SK-N-SH (cell line): ENCODE measurements around the gene NUP43. TPM values are rescaled to one million over a fixed set of nuclear protein-coding genes. Genes with fewer than 3 reads are reported as not detected.
"Not testable (repeated sequence)": the region's sequence is repeated elsewhere in the genome, so short reads cannot be mapped to it uniquely, and the experiment has no call there.

Source experiments
- CTCF ChIA-PET: fragments of 300-600, 350-600 bp; formaldehyde crosslinking; extraction: SDS; loops from one replicate; lab custom pipeline; 2021; lab: Yijun Ruan, JAX
- POLR2A ChIA-PET: fragments of 350-600 bp; sonication (Branson Sonifier 250); formaldehyde crosslinking; extraction: SDS; loops from one replicate; lab custom pipeline; 2020; ENCODE audit warnings: antibody characterized with exemption, inconsistent platforms; lab: Yijun Ruan, JAX
- DNase-seq: peaks from one replicate; pipeline ENCODE4 v3.0.0; 2012
- H2AFZ ChIP-seq: fragments of 200-600 bp; sonication (generic); 2 replicates; pipeline ENCODE4 v1.8.1; 2016; ENCODE audit warnings: antibody characterized with exemption, mild to moderate bottlenecking, low read depth
- H3F3A ChIP-seq: fragments of 200-600 bp; sonication (generic); replicated peaks from 2 replicates; pipeline ENCODE3; 2016; ENCODE audit warnings: antibody characterized with exemption, mild to moderate bottlenecking; ENCODE audit not compliant: insufficient read depth
- H3K27ac ChIP-seq, 2 experiments: fragments of 200-500 bp in 1 of 2; fragments of 200-600 bp in 1 of 2; sonication (Bioruptor generic) in 1 of 2; sonication (generic), shearing (Covaris generic) in 1 of 2; 2 replicates each; pipeline versions ENCODE4 v1.5.1 to v1.6.1; 2014 to 2016; ENCODE audit warnings: low read depth in 2 of 2, inconsistent platforms in 1 of 2, low read length in 1 of 2, mild to moderate bottlenecking in 1 of 2, mixed read lengths in 1 of 2
- H3K27me3 ChIP-seq: fragments of 200-600 bp; sonication (generic), shearing (Covaris generic); 2 replicates; pipeline ENCODE4 v1.6.1; 2016; ENCODE audit warnings: mixed run types; ENCODE audit not compliant: insufficient read depth
- H3K36me3 ChIP-seq, 2 experiments: fragments of 200-500 bp in 1 of 2; fragments of 200-600 bp in 1 of 2; sonication (Bioruptor generic) in 1 of 2; sonication (generic) in 1 of 2; replicated peaks in 1 of 2; 2 replicates each; pipeline versions ENCODE3 to v1.5.1; 2014 to 2016; ENCODE audit warnings: low read length in 1 of 2, mild to moderate bottlenecking in 1 of 2; ENCODE audit not compliant: insufficient read depth in 2 of 2, control insufficient read depth in 1 of 2
- H3K4me1 ChIP-seq, 2 experiments: fragments of 200-500 bp in 1 of 2; fragments of 200-600 bp in 1 of 2; sonication (Bioruptor generic) in 1 of 2; sonication (generic), shearing (Covaris generic) in 1 of 2; 2 replicates each; pipeline versions ENCODE4 v1.5.1 to v1.6.1; 2014 to 2016; ENCODE audit warnings: low read depth in 1 of 2, low read length in 1 of 2, mixed run types in 1 of 2; ENCODE audit not compliant: insufficient read depth in 2 of 2, control insufficient read depth in 1 of 2
- H3K4me2 ChIP-seq: fragments of 200-600 bp; sonication (generic), shearing (Covaris generic); 2 replicates; pipeline ENCODE4 v1.6.1; 2017; ENCODE audit warnings: mixed run types
- H3K4me3 ChIP-seq, 2 experiments: fragments of 200-500 bp in 1 of 2; fragments of 200-600 bp in 1 of 2; sonication (Bioruptor generic) in 1 of 2; sonication (generic), shearing (Covaris generic) in 1 of 2; 2 replicates each; pipeline versions ENCODE4 v1.5.1 to v1.8.1; 2014 to 2016; ENCODE audit warnings: low read depth in 2 of 2, inconsistent platforms in 1 of 2, low read length in 1 of 2, mild to moderate bottlenecking in 1 of 2, mixed read lengths in 1 of 2, moderate library complexity in 1 of 2
- H3K79me2 ChIP-seq: fragments of 200-600 bp; sonication (generic); 2 replicates; pipeline ENCODE4 v1.8.1; 2017; ENCODE audit warnings: mild to moderate bottlenecking; ENCODE audit not compliant: insufficient read depth
- H3K9ac ChIP-seq: fragments of 200-600 bp; sonication (generic); 2 replicates; pipeline ENCODE4 v1.6.1; 2017; ENCODE audit warnings: mixed run types
- H3K9me2 ChIP-seq: fragments of 200-600 bp; sonication (generic); 2 replicates; pipeline ENCODE4 v1.6.1; 2017; ENCODE audit warnings: mixed run types
- H3K9me3 ChIP-seq: fragments of 200-600 bp; sonication (generic); 2 replicates; pipeline ENCODE4 v1.6.1; 2017; ENCODE audit warnings: mixed run types, mild to moderate bottlenecking, moderate library complexity
- H4K20me1 ChIP-seq: fragments of 200-600 bp; sonication (generic); 2 replicates; pipeline ENCODE4 v1.6.1; 2017; ENCODE audit warnings: mild to moderate bottlenecking, mixed run types; ENCODE audit not compliant: insufficient read depth
- CHD2 ChIP-seq: fragments of 150-350 bp; IDR thresholded peaks from 2 replicates; pipeline ENCODE4 v1.6.1; 2018; ENCODE audit warnings: low read length; ENCODE audit not compliant: partially characterized antibody
- ELF1 ChIP-seq: IDR thresholded peaks from 2 replicates; pipeline ENCODE4 v1.4.0; 2012
- EP300 ChIP-seq, 2 experiments: IDR thresholded peaks; 2 replicates each; pipeline versions ENCODE4 v1.4.0 to v1.6.1; 2012; ENCODE audit warnings: borderline replicate concordance in 1 of 2, low read depth in 1 of 2, low read length in 1 of 2
- EZH2phosphoT487 ChIP-seq: fragments of 200-600 bp; sonication (generic); IDR thresholded peaks from 2 replicates; pipeline ENCODE4 v1.6.1; 2017; ENCODE audit warnings: low read depth, mixed run types, mild to moderate bottlenecking, antibody characterized with exemption, moderate library complexity, borderline replicate concordance
- FOSL2 ChIP-seq: IDR thresholded peaks from 2 replicates; pipeline ENCODE4 v1.4.0; 2012; ENCODE audit warnings: low read depth, mild to moderate bottlenecking, moderate library complexity, borderline replicate concordance
- FOXM1 ChIP-seq: IDR thresholded peaks from 2 replicates; pipeline ENCODE4 v1.4.0; 2012; ENCODE audit warnings: low read depth, mild to moderate bottlenecking
- GABPA ChIP-seq: IDR thresholded peaks from 2 replicates; pipeline ENCODE4 v1.4.0; 2012; ENCODE audit warnings: low read depth, mild to moderate bottlenecking
- GATA2 ChIP-seq: sonication (generic); formaldehyde crosslinking; IDR thresholded peaks from 2 replicates; pipeline ENCODE4 v1.5.0; 2020; ENCODE audit warnings: mild to moderate bottlenecking, missing genetic modification reagents
- JUND ChIP-seq: IDR thresholded peaks from 2 replicates; pipeline ENCODE4 v1.4.0; 2012
- MXI1 ChIP-seq: IDR thresholded peaks from 2 replicates; pipeline ENCODE4 v1.6.1; 2012; ENCODE audit warnings: mild to moderate bottlenecking, low read depth, low read length, improper control_type of control experiment
- RAD21 ChIP-seq: IDR thresholded peaks from 2 replicates; pipeline ENCODE4 v1.6.1; 2012; ENCODE audit warnings: mild to moderate bottlenecking, low read length
- RFX5 ChIP-seq: IDR thresholded peaks from 2 replicates; pipeline ENCODE4 v1.6.1; 2012; ENCODE audit warnings: mild to moderate bottlenecking, improper control_type of control experiment, low read length
- SIN3A ChIP-seq: IDR thresholded peaks from 2 replicates; pipeline ENCODE4 v1.6.1; 2012; ENCODE audit warnings: low read depth, mild to moderate bottlenecking, low read length, moderate library complexity, borderline replicate concordance
- TAF1 ChIP-seq: IDR thresholded peaks from 2 replicates; pipeline ENCODE4 v1.6.1; 2012; ENCODE audit warnings: low read depth, mild to moderate bottlenecking, low read length, moderate library complexity, borderline replicate concordance
- TCF12 ChIP-seq: IDR thresholded peaks from 2 replicates; pipeline ENCODE4 v1.4.0; 2012
- WGBS: methylation state at CpG from one replicate; pipeline ENCODE4 v1.1.6; 2017; ENCODE audit warnings: low lambda C conversion rate; 5-methylcytosine and 5-hydroxymethylcytosine counted together
- polyA plus RNA-seq, 3 experiments: library from polyadenylated mRNA; depleted of rRNA; stranded (reverse); fragments of >200 nt; gene quantifications; 2 replicates each; pipeline ENCODE4 v1.2.3, GENCODE V29; 2012
- TF ChIP-seq, protein P1 (sequence below): IDR thresholded peaks from 2 replicates; pipeline ENCODE4 v1.6.1; 2012; ENCODE audit warnings: mild to moderate bottlenecking, low read depth, low read length, moderate library complexity
- TF ChIP-seq, protein P2 (sequence below): IDR thresholded peaks from 2 replicates; pipeline ENCODE4 v1.4.0; 2012; ENCODE audit warnings: low read depth
- TF ChIP-seq, protein P3 (sequence below): fragments of 150-350 bp; IDR thresholded peaks from 2 replicates; pipeline ENCODE4 v1.6.1; 2016; ENCODE audit warnings: mild to moderate bottlenecking, low read depth, low read length

NUP43 gene
- polyA plus RNA-seq, 1 of the 3 experiments (the other 2 are of a cell fraction) = 10.1 TPM

DNA sequence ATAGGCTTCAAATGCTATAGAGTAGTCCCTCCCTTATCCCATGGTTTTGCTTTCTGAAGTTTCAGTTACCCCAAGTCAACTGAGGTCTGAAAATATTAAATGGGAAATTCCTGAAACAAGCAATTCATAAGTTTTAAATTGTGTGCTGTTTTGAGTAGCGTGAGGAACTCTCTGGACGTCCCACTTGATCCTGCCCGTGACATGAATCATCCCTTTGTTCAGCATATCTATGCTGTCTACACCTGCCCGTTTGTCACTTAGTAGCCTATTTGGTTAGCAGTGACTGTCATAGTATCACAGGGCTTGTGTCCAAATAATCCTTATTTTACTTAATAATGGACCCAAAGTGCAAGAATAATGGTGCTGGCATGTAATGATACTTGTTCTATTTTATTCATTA, 8.2 kb upstream of the NUP43 start (continued):
- TF ChIP-seq, protein P1, sequence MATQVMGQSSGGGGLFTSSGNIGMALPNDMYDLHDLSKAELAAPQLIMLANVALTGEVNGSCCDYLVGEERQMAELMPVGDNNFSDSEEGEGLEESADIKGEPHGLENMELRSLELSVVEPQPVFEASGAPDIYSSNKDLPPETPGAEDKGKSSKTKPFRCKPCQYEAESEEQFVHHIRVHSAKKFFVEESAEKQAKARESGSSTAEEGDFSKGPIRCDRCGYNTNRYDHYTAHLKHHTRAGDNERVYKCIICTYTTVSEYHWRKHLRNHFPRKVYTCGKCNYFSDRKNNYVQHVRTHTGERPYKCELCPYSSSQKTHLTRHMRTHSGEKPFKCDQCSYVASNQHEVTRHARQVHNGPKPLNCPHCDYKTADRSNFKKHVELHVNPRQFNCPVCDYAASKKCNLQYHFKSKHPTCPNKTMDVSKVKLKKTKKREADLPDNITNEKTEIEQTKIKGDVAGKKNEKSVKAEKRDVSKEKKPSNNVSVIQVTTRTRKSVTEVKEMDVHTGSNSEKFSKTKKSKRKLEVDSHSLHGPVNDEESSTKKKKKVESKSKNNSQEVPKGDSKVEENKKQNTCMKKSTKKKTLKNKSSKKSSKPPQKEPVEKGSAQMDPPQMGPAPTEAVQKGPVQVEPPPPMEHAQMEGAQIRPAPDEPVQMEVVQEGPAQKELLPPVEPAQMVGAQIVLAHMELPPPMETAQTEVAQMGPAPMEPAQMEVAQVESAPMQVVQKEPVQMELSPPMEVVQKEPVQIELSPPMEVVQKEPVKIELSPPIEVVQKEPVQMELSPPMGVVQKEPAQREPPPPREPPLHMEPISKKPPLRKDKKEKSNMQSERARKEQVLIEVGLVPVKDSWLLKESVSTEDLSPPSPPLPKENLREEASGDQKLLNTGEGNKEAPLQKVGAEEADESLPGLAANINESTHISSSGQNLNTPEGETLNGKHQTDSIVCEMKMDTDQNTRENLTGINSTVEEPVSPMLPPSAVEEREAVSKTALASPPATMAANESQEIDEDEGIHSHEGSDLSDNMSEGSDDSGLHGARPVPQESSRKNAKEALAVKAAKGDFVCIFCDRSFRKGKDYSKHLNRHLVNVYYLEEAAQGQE = no peak
- TF ChIP-seq FOXM1 = no peak
- no peak for TF ChIP-seq EZH2phosphoT487
- TF ChIP-seq GATA2 = no peak
- TF ChIP-seq FOSL2 = no peak
- TF ChIP-seq JUND = no peak
- no peak for TF ChIP-seq SIN3A
- TF ChIP-seq MXI1 = no peak
- TF ChIP-seq ELF1 = no peak

DNA sequence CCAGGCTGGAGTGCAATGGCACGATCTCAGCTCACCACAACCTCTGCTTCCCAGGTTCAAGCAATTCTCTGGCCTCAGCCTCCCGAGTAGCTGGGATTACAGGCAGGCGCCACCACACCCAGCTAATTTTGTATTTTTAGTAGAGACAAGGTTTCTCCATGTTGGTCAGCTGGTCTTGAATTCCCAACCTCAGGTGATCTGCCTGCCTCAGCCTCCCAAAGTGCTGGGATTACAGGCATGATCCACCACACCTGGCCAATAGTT, 7.0 kb upstream of the NUP43 start:
- H3K4me3 ChIP-seq, H3K27me3 ChIP-seq, DNase-seq, H3K4me2 ChIP-seq, POLR2A ChIA-PET, H3K27ac ChIP-seq, H3F3A ChIP-seq, H2AFZ ChIP-seq, CTCF ChIA-PET, H3K9me3 ChIP-seq, H3K9ac ChIP-seq, H3K36me3 ChIP-seq, H3K9me2 ChIP-seq, H3K4me1 ChIP-seq: not testable (repeated sequence)
- Histone ChIP-seq H4K20me1 (peaks cover 28% of the 10 kb centered on the region; the same call in 1 of the 2 replicates), H3K79me2 (peaks cover 85% of the 10 kb centered on the region)
- 96% methylated on average over 3 of the region's 3 CpGs for WGBS

DNA sequence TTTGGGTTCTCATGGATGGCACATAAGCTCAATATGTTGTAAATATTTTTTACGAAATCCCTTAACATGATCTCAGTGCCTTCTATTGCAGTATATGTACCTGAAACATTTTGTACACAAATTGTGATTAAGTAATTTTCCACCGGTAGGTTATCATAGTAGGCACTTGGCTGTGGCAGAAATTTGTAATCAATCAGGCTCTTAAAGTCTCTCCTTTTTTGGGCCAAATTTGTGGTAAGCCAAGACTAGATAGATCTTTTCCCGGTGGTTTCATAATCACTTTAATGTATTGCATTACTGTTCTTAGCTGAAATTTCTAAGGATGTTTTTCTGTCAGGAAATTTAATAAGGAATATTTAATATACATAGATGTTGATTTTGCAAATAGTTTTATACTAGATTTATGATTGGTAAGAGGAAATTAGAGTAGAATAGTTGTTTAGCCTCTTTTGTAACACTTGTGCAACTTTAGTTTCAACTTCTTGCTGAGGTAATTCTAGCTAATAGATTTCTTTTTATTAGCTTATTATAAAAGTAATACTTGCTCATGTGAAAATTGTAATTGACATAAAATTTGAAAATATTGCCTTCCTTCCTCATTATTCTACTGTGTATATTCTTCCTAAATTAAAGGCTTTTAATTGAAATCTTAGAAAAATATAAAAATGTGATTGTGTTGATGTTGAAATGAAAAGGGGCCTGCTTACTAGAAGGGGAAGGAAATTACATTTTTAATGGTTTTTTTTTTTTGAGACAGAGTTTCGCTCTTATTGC, 6.5 kb upstream of the NUP43 start:
- Histone ChIP-seq H3K79me2 (peaks cover 82% of the 10 kb centered on the region), H3K27me3 (no peaks in the 10 kb centered on the region), H4K20me1 (peaks cover 28% of the 10 kb centered on the region; the same call in 1 of the 2 replicates), H3K4me1 (no peaks in the 10 kb centered on the region; a peak in 1 of 4 replicates), H3K36me3 (no peaks in the 10 kb centered on the region), H3K9me3 (no peaks in the 10 kb centered on the region), H3K4me2 (no peak overlapping the region), H3F3A (peaks cover 14% of the 10 kb centered on the region), H3K4me3 (no peak overlapping the region), H3K27ac (no peak overlapping the region), H3K9me2 (no peaks in the 10 kb centered on the region), H2AFZ (no peak overlapping the region), H3K9ac (no peak overlapping the region)
- DNase-seq = no peak
- ChIA-PET POLR2A (no interaction called here), CTCF (no interaction called here)
- TF ChIP-seq CHD2 (no peak), RFX5 (no peak), GATA2 (no peak), TCF12 (no peak), RAD21 (no peak), FOSL2 (no peak), MXI1 (no peak), EP300 (IDR thresholded peaks at IDR 0.05; ENCODE audit: borderline replicate concordance in 1 of 2, low read depth in 1 of 2, low read length in 1 of 2) (no peak), GABPA (no peak), SIN3A (no peak), TAF1 (no peak)
- TF ChIP-seq, protein P2, sequence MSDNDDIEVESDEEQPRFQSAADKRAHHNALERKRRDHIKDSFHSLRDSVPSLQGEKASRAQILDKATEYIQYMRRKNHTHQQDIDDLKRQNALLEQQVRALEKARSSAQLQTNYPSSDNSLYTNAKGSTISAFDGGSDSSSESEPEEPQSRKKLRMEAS = no peak
- TF ChIP-seq, protein P3, sequence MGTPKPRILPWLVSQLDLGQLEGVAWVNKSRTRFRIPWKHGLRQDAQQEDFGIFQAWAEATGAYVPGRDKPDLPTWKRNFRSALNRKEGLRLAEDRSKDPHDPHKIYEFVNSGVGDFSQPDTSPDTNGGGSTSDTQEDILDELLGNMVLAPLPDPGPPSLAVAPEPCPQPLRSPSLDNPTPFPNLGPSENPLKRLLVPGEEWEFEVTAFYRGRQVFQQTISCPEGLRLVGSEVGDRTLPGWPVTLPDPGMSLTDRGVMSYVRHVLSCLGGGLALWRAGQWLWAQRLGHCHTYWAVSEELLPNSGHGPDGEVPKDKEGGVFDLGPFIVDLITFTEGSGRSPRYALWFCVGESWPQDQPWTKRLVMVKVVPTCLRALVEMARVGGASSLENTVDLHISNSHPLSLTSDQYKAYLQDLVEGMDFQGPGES = no peak
- 85% methylated on average over 4 of the region's 4 CpGs for WGBS
